Measurements from ENCODE around the gene CCDC149. TPM values are rescaled to one million over a fixed set of nuclear protein-coding genes. Genes with fewer than 3 reads are reported as not detected.

Gene CCDC149
- total RNA-seq, 4 donors from 2014 or later = 3.4 to 10.0 (median 7.7) TPM

DNA sequence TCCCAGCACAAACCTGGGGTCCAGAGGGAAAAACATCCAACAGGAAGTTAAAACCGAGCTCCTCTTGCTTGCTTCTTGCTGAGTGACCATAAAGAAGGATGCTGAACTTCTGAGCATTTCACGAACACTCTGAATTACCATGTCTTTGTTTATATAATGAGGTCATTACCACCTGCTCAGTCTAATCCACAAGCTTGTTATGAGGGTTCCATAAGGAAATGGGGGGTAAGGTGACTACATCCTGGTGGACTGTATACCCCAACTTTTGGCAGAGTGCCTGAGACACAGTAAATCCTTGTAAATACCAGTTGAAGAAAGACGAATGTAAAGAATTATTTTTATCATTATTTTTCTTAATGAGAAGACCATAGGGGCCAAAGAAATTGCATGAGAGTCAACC, 16.8 kb downstream of the CCDC149 start:
- no peak for DNase-seq
- in situ Hi-C loops (cut with MboI; ENCODE audit: low pct_ligation_motif_present in 1 of 4, low pct_unique_long_range_greater_than_20kb in 1 of 4, low sequenced_read_pairs in 3 of 4) = no loop called here
- no peaks in the 10 kb centered on the region for H3K9me3 ChIP-seq
- no peak for TF ChIP-seq EP300 (IDR thresholded peaks at IDR 0.05; ENCODE audit: low read depth)
- WGBS, 2 donors (ENCODE audit: low coverage in 1 of 2) = 24 to 42% methylated on average over 2 to 3 of the region's 3 CpGs
- intact Hi-C loops (cut with DNase I; ENCODE audit: low total_unique reads) = no loop called here
- no peaks in the 10 kb centered on the region for H3K27me3 ChIP-seq
- H3K36me3 ChIP-seq = no peaks in the 10 kb centered on the region
- H3K27ac ChIP-seq = no peak overlapping the region
- H3K4me1 ChIP-seq = peaks cover 0 to 5% (median 0%) of the 10 kb centered on the region in 4 donors
- H3K4me3 ChIP-seq = no peak overlapping the region

GRCh38 chr4:24895461-24895860, 17.4 kb downstream of the CCDC149 start:
- H3K4me3 ChIP-seq = no peak overlapping the region
- no peaks in the 10 kb centered on the region for H3K36me3 ChIP-seq
- no peaks in the 10 kb centered on the region for H3K9me3 ChIP-seq
- 50 to 96% methylated on average over 1 of the region's 1 CpG for WGBS, 2 donors (ENCODE audit: low coverage in 1 of 2)
- TF ChIP-seq POLR2A (IDR thresholded peaks at IDR 0.05) (no peak), POLR2AphosphoS5 (IDR thresholded peaks at IDR 0.05) (no peak), EP300 (IDR thresholded peaks at IDR 0.05; ENCODE audit: low read depth) (no peak)
- TF ChIP-seq, protein P1, sequence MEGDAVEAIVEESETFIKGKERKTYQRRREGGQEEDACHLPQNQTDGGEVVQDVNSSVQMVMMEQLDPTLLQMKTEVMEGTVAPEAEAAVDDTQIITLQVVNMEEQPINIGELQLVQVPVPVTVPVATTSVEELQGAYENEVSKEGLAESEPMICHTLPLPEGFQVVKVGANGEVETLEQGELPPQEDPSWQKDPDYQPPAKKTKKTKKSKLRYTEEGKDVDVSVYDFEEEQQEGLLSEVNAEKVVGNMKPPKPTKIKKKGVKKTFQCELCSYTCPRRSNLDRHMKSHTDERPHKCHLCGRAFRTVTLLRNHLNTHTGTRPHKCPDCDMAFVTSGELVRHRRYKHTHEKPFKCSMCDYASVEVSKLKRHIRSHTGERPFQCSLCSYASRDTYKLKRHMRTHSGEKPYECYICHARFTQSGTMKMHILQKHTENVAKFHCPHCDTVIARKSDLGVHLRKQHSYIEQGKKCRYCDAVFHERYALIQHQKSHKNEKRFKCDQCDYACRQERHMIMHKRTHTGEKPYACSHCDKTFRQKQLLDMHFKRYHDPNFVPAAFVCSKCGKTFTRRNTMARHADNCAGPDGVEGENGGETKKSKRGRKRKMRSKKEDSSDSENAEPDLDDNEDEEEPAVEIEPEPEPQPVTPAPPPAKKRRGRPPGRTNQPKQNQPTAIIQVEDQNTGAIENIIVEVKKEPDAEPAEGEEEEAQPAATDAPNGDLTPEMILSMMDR (IDR thresholded peaks at IDR 0.05) = no peak
- no peaks in the 10 kb centered on the region for H3K27me3 ChIP-seq
- H3K4me1 ChIP-seq = peaks cover 0 to 5% (median 0%) of the 10 kb centered on the region in 4 donors
- H3K27ac ChIP-seq = no peak overlapping the region
- intact Hi-C loops (cut with DNase I; ENCODE audit: low total_unique reads) = no loop called here
- in situ Hi-C loops (cut with MboI; ENCODE audit: low pct_ligation_motif_present in 1 of 4, low pct_unique_long_range_greater_than_20kb in 1 of 4, low sequenced_read_pairs in 3 of 4) = no loop called here
- no peak for DNase-seq

GRCh38 chr4:24894846-24895245, 18.0 kb downstream of the CCDC149 start:
- Histone ChIP-seq H3K9me3 (no peaks in the 10 kb centered on the region), H3K4me1 (peaks cover 0 to 5% (median 0%) of the 10 kb centered on the region in 4 donors), H3K4me3 (no peak overlapping the region), H3K27me3 (no peaks in the 10 kb centered on the region), H3K27ac (no peak overlapping the region), H3K36me3 (no peaks in the 10 kb centered on the region)
- 77 to 98% methylated on average over 7 to 9 of the region's 9 CpGs for WGBS, 2 donors (ENCODE audit: low coverage in 1 of 2)
- intact Hi-C loops (cut with DNase I; ENCODE audit: low total_unique reads) = no loop called here
- in situ Hi-C loops (cut with MboI; ENCODE audit: low pct_ligation_motif_present in 1 of 4, low pct_unique_long_range_greater_than_20kb in 1 of 4, low sequenced_read_pairs in 3 of 4) = no loop called here
- no peak for TF ChIP-seq POLR2A (IDR thresholded peaks at IDR 0.05)
- no peak for TF ChIP-seq POLR2AphosphoS5 (IDR thresholded peaks at IDR 0.05)
- TF ChIP-seq, protein P1 (IDR thresholded peaks at IDR 0.05) = no peak
- TF ChIP-seq EP300 (IDR thresholded peaks at IDR 0.05; ENCODE audit: low read depth) = no peak
- DNase-seq = no peak

DNA sequence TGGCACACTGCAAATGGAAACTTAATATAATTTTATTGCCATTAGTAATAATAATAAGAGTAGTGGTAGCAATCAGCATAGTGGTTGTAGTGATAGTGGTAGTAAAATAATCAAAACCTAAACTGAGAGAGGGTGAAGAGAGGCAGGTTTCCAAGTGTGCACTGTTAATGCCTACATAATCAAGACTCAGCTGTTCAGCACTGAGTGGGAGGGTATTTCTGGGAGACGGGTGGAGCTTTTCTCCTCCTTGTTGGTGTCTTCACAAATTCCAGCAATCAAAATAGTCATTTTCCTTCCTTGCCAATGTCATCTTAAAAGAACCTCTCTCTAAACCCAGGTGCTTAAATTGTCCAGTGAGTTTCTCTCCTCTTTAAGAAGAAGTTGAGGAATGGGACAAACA, 18.6 kb downstream of the CCDC149 start:
- Histone ChIP-seq H3K27ac (no peak overlapping the region), H3K4me1 (peaks cover 0 to 5% (median 0%) of the 10 kb centered on the region in 4 donors), H3K9me3 (no peaks in the 10 kb centered on the region), H3K27me3 (no peaks in the 10 kb centered on the region), H3K36me3 (no peaks in the 10 kb centered on the region), H3K4me3 (no peak overlapping the region)
- in situ Hi-C loops (cut with MboI; ENCODE audit: low pct_ligation_motif_present in 1 of 4, low pct_unique_long_range_greater_than_20kb in 1 of 4, low sequenced_read_pairs in 3 of 4) = no loop called here
- intact Hi-C loops (cut with DNase I; ENCODE audit: low total_unique reads) = no loop called here
- 86 to 89% methylated on average over 1 of the region's 1 CpG for WGBS, 2 donors (ENCODE audit: low coverage in 1 of 2)
- TF ChIP-seq POLR2AphosphoS5 (IDR thresholded peaks at IDR 0.05) = no peak
- TF ChIP-seq, protein P1 (IDR thresholded peaks at IDR 0.05) = no peak
- DNase-seq = no peak

GRCh38 chr4:24892778-24893177, 20.1 kb downstream of the CCDC149 start:
- H3K4me3 ChIP-seq = no peak overlapping the region
- TF ChIP-seq, protein P1 (IDR thresholded peaks at IDR 0.05) = no peak
- TF ChIP-seq POLR2A (IDR thresholded peaks at IDR 0.05) = no peak
- TF ChIP-seq EP300 (IDR thresholded peaks at IDR 0.05; ENCODE audit: low read depth) = no peak
- no peak for TF ChIP-seq POLR2AphosphoS5 (IDR thresholded peaks at IDR 0.05)
- no peak for DNase-seq
- intact Hi-C loops (cut with DNase I; ENCODE audit: low total_unique reads) (no loop called here), in situ Hi-C loops (cut with MboI; ENCODE audit: low pct_ligation_motif_present in 1 of 4, low pct_unique_long_range_greater_than_20kb in 1 of 4, low sequenced_read_pairs in 3 of 4) (no loop called here)
- H3K27ac ChIP-seq = no peak overlapping the region
- WGBS, 2 donors (ENCODE audit: low coverage in 1 of 2) = 94% methylated on average over 2 of the region's 2 CpGs; no CpG with 5 or more reads in 1 of the 2 donors
- H3K36me3 ChIP-seq = no peaks in the 10 kb centered on the region
- H3K4me1 ChIP-seq = peaks cover 0 to 5% (median 0%) of the 10 kb centered on the region in 4 donors
- H3K27me3 ChIP-seq = no peaks in the 10 kb centered on the region
- H3K9me3 ChIP-seq = no peaks in the 10 kb centered on the region

Measured in transverse colon (tissue), 4 donors.